Aorta (tissue), 5 donors: Measurements from ENCODE around the gene CD300H. TPM values are rescaled to one million over a fixed set of nuclear protein-coding genes. Genes with fewer than 3 reads are reported as not detected.

ENCODE experiments used
- ATAC-seq: fragments of 200-7000 bp; cut with Tn5 transposase; one replicate; pipeline ENCODE4 v1.9.1; 2022; ENCODE audit warnings: moderate library complexity; ENCODE audit not compliant: low FRiP score
- DNase-seq, 2 donors: peaks; one replicate each; pipeline ENCODE4 v3.0.0-alpha.2; 2020
- H3K27ac ChIP-seq, 2 donors: one replicate each; pipeline ENCODE4 v1.5.1; 2013; ENCODE audit warnings: low read length in 2 of 2, mild to moderate bottlenecking in 2 of 2, moderate library complexity in 2 of 2, control low read depth in 1 of 2, inconsistent platforms in 1 of 2, low read depth in 1 of 2
- H3K27me3 ChIP-seq, 2 donors: one replicate each; pipeline ENCODE4 v1.6.1; 2013; ENCODE audit warnings: control low read depth in 1 of 2, low read length in 1 of 2, mild to moderate bottlenecking in 1 of 2, moderate library complexity in 1 of 2; ENCODE audit not compliant: insufficient read depth in 2 of 2, control insufficient read depth in 1 of 2
- H3K36me3 ChIP-seq, 2 donors: one replicate each; pipeline ENCODE4 v1.6.1; 2013; ENCODE audit warnings: control low read depth in 1 of 2, low read length in 1 of 2, mild to moderate bottlenecking in 1 of 2; ENCODE audit not compliant: insufficient read depth in 2 of 2, control insufficient read depth in 1 of 2
- H3K4me1 ChIP-seq, 2 donors: one replicate each; pipeline ENCODE4 v1.6.1; 2013; ENCODE audit warnings: low read length in 2 of 2, control low read depth in 1 of 2, mild to moderate bottlenecking in 1 of 2, moderate library complexity in 1 of 2; ENCODE audit not compliant: insufficient read depth in 2 of 2, control insufficient read depth in 1 of 2
- H3K4me3 ChIP-seq, 2 donors: one replicate each; pipeline ENCODE4 v1.5.1; 2013; ENCODE audit warnings: low read length in 2 of 2, control low read depth in 1 of 2, mild to moderate bottlenecking in 1 of 2
- H3K9me3 ChIP-seq: one replicate; pipeline ENCODE4 v1.6.1; 2013; ENCODE audit warnings: mild to moderate bottlenecking, low read length; ENCODE audit not compliant: control insufficient read depth
- WGBS, 2 donors: extraction: QIAGEN DNeasy Blood & Tissue Kit; methylation state at CpG; one replicate each; pipeline ENCODE4 v1.1.7; 2013; 5-methylcytosine and 5-hydroxymethylcytosine counted together
- intact Hi-C, 2 donors: fragments of 100-400 bp; cut with DNase I; formaldehyde crosslinking; loops; one replicate each; pipeline versions ENCODE4 v1.14.2 to v1.15.0; 2022
- polyA plus RNA-seq, 2 donors: library from polyadenylated mRNA; stranded (reverse); fragments of 200-250 nt; gene quantifications; one replicate each; pipeline ENCODE4 v1.2.3, GENCODE V29; 2013
- total RNA-seq, 2 donors: library from RNA; stranded (reverse); fragmentation: NEBNext Ultra II Directional; extraction: Animal tissue kit (Norgen Biotek cat#: 25700); gene quantifications; one replicate each; pipeline ENCODE4 v1.2.1, GENCODE V29; 2021
- donor health status: healthy with polysubstance abuse.
- donor health status: Bipolar disorder and iron deficiency.
- donor health status: DM: no; HTN: no; CAD: no.
- donor health status: DM: no; HTN: no; CAD: no.
- donor health status: DM: yes; HTN: yes; CAD: no.

Gene CD300H
- total and polyA plus RNA-seq, 4 donors, result not detected

- intact Hi-C loops, result no loop called here
- H3K9me3 ChIP-seq, result no peaks in the 10 kb centered on the region
- H3K4me3 ChIP-seq, result no peak overlapping the region
- H3K36me3 ChIP-seq, result no peaks in the 10 kb centered on the region
- H3K27me3 ChIP-seq, result no peaks in the 10 kb centered on the region
- H3K4me1 ChIP-seq, result no peaks in the 10 kb centered on the region
- peak in 1 of 2 donors; percentile 51 for DNase-seq
- no peak overlapping the region for H3K27ac ChIP-seq
- WGBS, 2 donors, result 81% methylated on average over 8 of the region's 8 CpGs
- no peak for ATAC-seq
Measured at GRCh38 chr17:74528491-74529199, 38.7 kb downstream of the CD300H start.

GRCh38 chr17:74527756-74528155 is 39.6 kb downstream of the CD300H start:
- Histone ChIP-seq H3K36me3 (no peaks in the 10 kb centered on the region), H3K27ac (no peak overlapping the region), H3K4me1 (no peaks in the 10 kb centered on the region), H3K9me3 (peaks cover 4% of the 10 kb centered on the region), H3K27me3 (no peaks in the 10 kb centered on the region), H3K4me3 (no peak overlapping the region)
- 85 to 87% methylated on average over 8 of the region's 8 CpGs for WGBS, 2 donors
- DNase-seq (no peak), ATAC-seq (no peak)
- intact Hi-C loops, result no loop called here

GRCh38 chr17:74527081-74527480 is 40.2 kb downstream of the CD300H start:
- H3K4me1 ChIP-seq, result no peaks in the 10 kb centered on the region

GRCh38 chr17:74526681-74527080 is 40.6 kb downstream of the CD300H start:
- H3K27ac ChIP-seq, result no peak overlapping the region
- peaks cover 8% of the 10 kb centered on the region for H3K9me3 ChIP-seq
- H3K4me1 ChIP-seq, result no peaks in the 10 kb centered on the region
- no peaks in the 10 kb centered on the region for H3K36me3 ChIP-seq
- WGBS, 2 donors, result 62 to 73% methylated on average over 3 of the region's 3 CpGs
- ATAC-seq (no peak), DNase-seq (no peak)
- no peaks in the 10 kb centered on the region for H3K27me3 ChIP-seq
- intact Hi-C loops, result no loop called here
- no peak overlapping the region for H3K4me3 ChIP-seq

More at GRCh38 chr17:74527081-74527480, 40.2 kb downstream of the CD300H start:
- H3K36me3 ChIP-seq, result no peaks in the 10 kb centered on the region
- peaks cover 8% of the 10 kb centered on the region for H3K9me3 ChIP-seq
- no peak for DNase-seq
- intact Hi-C loops, result no loop called here
- no peaks in the 10 kb centered on the region for H3K27me3 ChIP-seq
- 82 to 94% methylated on average over 5 of the region's 5 CpGs for WGBS, 2 donors
- H3K4me3 ChIP-seq, result no peak overlapping the region
- no peak for ATAC-seq
- H3K27ac ChIP-seq, result no peak overlapping the region

- Histone ChIP-seq H3K9me3 (peaks cover 8% of the 10 kb centered on the region), H3K36me3 (no peaks in the 10 kb centered on the region), H3K27ac (no peak overlapping the region), H3K27me3 (no peaks in the 10 kb centered on the region), H3K4me1 (no peaks in the 10 kb centered on the region), H3K4me3 (no peak overlapping the region)
- ATAC-seq (no peak), DNase-seq (peak in 1 of 2 donors; percentile 24)
- intact Hi-C loops, result no loop called here
- WGBS, 2 donors, result 87 to 89% methylated on average over 14 of the region's 14 CpGs
Measured at GRCh38 chr17:74525781-74526288, 41.5 kb downstream of the CD300H start.

GRCh38 chr17:74525465-74525725 is 41.9 kb downstream of the CD300H start:
- no peak overlapping the region for H3K27ac ChIP-seq
- 88 to 92% methylated on average over 1 of the region's 1 CpG for WGBS, 2 donors
- H3K4me1 ChIP-seq, result no peaks in the 10 kb centered on the region
- DNase-seq (no peak), ATAC-seq (no peak)
- H3K27me3 ChIP-seq, result no peaks in the 10 kb centered on the region
- H3K4me3 ChIP-seq, result no peak overlapping the region
- intact Hi-C loops, result no loop called here
- H3K36me3 ChIP-seq, result no peaks in the 10 kb centered on the region
- H3K9me3 ChIP-seq, result peaks cover 8% of the 10 kb centered on the region

GRCh38 chr17:74524653-74525464 is 42.5 kb downstream of the CD300H start:
- Histone ChIP-seq H3K36me3 (no peaks in the 10 kb centered on the region), H3K9me3 (peaks cover 8% of the 10 kb centered on the region), H3K27ac (no peak overlapping the region), H3K27me3 (no peaks in the 10 kb centered on the region), H3K4me3 (no peak overlapping the region), H3K4me1 (no peaks in the 10 kb centered on the region)
- DNase-seq (peak in 1 of 2 donors; percentile 24), ATAC-seq (no peak)
- 78 to 80% methylated on average over 11 of the region's 11 CpGs for WGBS, 2 donors
- intact Hi-C loops, result no loop called here

- intact Hi-C loops, result no loop called here
- DNase-seq (no peak), ATAC-seq (no peak)
Measured at GRCh38 chr17:74523308-74523707, 44.0 kb downstream of the CD300H start.

More at GRCh38 chr17:74523308-74523707, 44.0 kb downstream of the CD300H start:
- Histone ChIP-seq H3K27me3 (no peaks in the 10 kb centered on the region), H3K9me3 (peaks cover 8% of the 10 kb centered on the region), H3K4me3 (no peak overlapping the region), H3K36me3 (no peaks in the 10 kb centered on the region), H3K27ac (no peak overlapping the region), H3K4me1 (no peaks in the 10 kb centered on the region)
- 80 to 89% methylated on average over 3 of the region's 3 CpGs for WGBS, 2 donors
